Upper lobe of left lung (tissue), 4 donors: ENCODE results near the gene UNC5C.

ENCODE experiments used
- EP300 ChIP-seq, 4 donors: sonication (generic); formaldehyde crosslinking; IDR thresholded peaks; one replicate each; pipeline ENCODE4 v1.5.1; 2017; ENCODE audit warnings: antibody characterized with exemption in 4 of 4, control low read depth in 2 of 4
- POLR2A ChIP-seq, 4 donors: fragments of 450-650 bp; IDR thresholded peaks; one replicate each; pipeline ENCODE4 v1.5.1; 2016 to 2017; ENCODE audit warnings: antibody characterized with exemption in 4 of 4, mild to moderate bottlenecking in 2 of 4
- TF ChIP-seq, protein P1 (sequence below), 6 experiments: fragments of 450-650 bp in 4 of 6; fragments of 200-600 bp in 2 of 6; sonication (generic) in 2 of 6; IDR thresholded peaks; one replicate each; pipeline ENCODE4 v1.5.1; 2016 to 2019; ENCODE audit warnings: antibody characterized with exemption in 6 of 6

DNA sequence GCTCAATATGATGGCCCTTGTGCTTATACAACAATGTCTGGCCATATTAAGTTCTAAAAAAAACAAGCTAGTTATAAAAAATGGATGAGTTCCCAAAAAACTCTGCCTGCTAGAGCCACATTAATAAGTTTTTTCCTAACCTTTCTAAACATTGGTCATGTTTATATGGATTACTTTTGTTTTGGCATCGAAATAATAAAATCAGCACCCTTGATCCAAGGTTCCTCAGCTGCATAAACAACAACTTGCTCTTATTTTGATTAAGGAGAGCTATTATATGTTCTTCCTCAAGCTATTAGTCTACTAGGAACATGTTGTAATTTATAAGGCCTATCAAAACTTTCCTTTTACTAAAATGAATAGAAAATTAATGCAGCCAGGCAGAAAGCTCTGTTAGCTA, 48.4 kb downstream of the UNC5C start:
- TF ChIP-seq, protein P1, sequence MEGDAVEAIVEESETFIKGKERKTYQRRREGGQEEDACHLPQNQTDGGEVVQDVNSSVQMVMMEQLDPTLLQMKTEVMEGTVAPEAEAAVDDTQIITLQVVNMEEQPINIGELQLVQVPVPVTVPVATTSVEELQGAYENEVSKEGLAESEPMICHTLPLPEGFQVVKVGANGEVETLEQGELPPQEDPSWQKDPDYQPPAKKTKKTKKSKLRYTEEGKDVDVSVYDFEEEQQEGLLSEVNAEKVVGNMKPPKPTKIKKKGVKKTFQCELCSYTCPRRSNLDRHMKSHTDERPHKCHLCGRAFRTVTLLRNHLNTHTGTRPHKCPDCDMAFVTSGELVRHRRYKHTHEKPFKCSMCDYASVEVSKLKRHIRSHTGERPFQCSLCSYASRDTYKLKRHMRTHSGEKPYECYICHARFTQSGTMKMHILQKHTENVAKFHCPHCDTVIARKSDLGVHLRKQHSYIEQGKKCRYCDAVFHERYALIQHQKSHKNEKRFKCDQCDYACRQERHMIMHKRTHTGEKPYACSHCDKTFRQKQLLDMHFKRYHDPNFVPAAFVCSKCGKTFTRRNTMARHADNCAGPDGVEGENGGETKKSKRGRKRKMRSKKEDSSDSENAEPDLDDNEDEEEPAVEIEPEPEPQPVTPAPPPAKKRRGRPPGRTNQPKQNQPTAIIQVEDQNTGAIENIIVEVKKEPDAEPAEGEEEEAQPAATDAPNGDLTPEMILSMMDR (IDR thresholded peaks at IDR 0.05), result no peak
- TF ChIP-seq EP300 (IDR thresholded peaks at IDR 0.05), result no peak
- TF ChIP-seq POLR2A (IDR thresholded peaks at IDR 0.05), result no peak
